ENCODE results near the gene TLCD3B. TPM values are rescaled to one million over a fixed set of nuclear protein-coding genes. Genes with fewer than 3 reads are reported as not detected.
"Not testable (repeated sequence)": the region's sequence is repeated elsewhere in the genome, so short reads cannot be mapped to it uniquely, and the experiment has no call there.

The TLCD3B gene
- total and polyA plus RNA-seq, 3 donors from 2014 or later = 51.8 to 194 (median 82.7) TPM

GRCh38 chr16:30049871-30050270 lies 18.8 kb upstream of the TLCD3B start:
- WGBS, 2 donors = 91 to 98% methylated on average over 8 of the region's 8 CpGs
- Histone ChIP-seq H3K4me1 (peaks cover 7% of the 10 kb centered on the region), H3K9me3 (no peaks in the 10 kb centered on the region), H3K27ac (no peak overlapping the region), H3K36me3 (ENCODE audit: low read depth, missing control alignments) (no peaks in the 10 kb centered on the region), H3K27me3 (no peaks in the 10 kb centered on the region), H3K4me3 (no peak overlapping the region)
- TF ChIP-seq, protein P1, sequence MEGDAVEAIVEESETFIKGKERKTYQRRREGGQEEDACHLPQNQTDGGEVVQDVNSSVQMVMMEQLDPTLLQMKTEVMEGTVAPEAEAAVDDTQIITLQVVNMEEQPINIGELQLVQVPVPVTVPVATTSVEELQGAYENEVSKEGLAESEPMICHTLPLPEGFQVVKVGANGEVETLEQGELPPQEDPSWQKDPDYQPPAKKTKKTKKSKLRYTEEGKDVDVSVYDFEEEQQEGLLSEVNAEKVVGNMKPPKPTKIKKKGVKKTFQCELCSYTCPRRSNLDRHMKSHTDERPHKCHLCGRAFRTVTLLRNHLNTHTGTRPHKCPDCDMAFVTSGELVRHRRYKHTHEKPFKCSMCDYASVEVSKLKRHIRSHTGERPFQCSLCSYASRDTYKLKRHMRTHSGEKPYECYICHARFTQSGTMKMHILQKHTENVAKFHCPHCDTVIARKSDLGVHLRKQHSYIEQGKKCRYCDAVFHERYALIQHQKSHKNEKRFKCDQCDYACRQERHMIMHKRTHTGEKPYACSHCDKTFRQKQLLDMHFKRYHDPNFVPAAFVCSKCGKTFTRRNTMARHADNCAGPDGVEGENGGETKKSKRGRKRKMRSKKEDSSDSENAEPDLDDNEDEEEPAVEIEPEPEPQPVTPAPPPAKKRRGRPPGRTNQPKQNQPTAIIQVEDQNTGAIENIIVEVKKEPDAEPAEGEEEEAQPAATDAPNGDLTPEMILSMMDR (IDR thresholded peaks at IDR 0.05) = no peak
- TF ChIP-seq POLR2A (IDR thresholded peaks at IDR 0.05) = no peak
- DNase-seq = no peak
- intact Hi-C loops (cut with DNase I; ENCODE audit: low total_unique reads) = no loop called here

GRCh38 chr16:30046588-30046987 lies 15.5 kb upstream of the TLCD3B start:
- DNase-seq = no peak
- Histone ChIP-seq H3K36me3 (ENCODE audit: low read depth, missing control alignments) (no peaks in the 10 kb centered on the region), H3K4me3 (no peak overlapping the region), H3K4me1 (no peaks in the 10 kb centered on the region), H3K27ac (no peak overlapping the region), H3K9me3 (no peaks in the 10 kb centered on the region), H3K27me3 (no peaks in the 10 kb centered on the region)
- WGBS, 2 donors = 91 to 100% methylated on average over 1 of the region's 1 CpG
- intact Hi-C loops (cut with DNase I; ENCODE audit: low total_unique reads) = no loop called here
- TF ChIP-seq POLR2A (IDR thresholded peaks at IDR 0.05) = no peak
- TF ChIP-seq, protein P1 (IDR thresholded peaks at IDR 0.05) = no peak

DNA sequence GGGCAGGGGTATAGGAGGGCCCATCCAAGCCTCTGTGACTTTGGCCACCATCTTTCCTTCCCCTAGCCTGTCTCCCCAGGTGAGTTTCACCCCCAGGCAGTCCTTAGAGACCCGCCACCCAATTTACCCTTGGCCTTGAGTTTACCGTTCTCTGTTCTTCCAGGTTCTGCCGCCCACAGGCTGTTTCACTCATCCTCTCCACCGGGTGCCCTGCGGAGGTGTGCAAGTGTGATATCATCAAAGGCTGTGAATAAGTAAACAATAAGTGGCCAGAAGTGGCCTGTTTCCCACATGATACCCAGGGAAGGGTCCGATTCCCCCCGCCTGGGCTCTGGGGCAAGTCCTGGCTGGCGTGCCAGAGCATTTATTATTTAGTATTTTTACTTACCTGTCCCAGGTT lies 15.1 kb upstream of the TLCD3B start:
- TF ChIP-seq POLR2A (IDR thresholded peaks at IDR 0.05) = no peak
- TF ChIP-seq, protein P1 (IDR thresholded peaks at IDR 0.05) = no peak
- Histone ChIP-seq H3K9me3 (no peaks in the 10 kb centered on the region), H3K4me3 (no peak overlapping the region), H3K4me1 (no peaks in the 10 kb centered on the region), H3K36me3 (ENCODE audit: low read depth, missing control alignments) (no peaks in the 10 kb centered on the region), H3K27me3 (no peaks in the 10 kb centered on the region), H3K27ac (no peak overlapping the region)
- WGBS, 2 donors = 69 to 73% methylated on average over 8 of the region's 8 CpGs
- intact Hi-C loops (cut with DNase I; ENCODE audit: low total_unique reads) = no loop called here
- DNase-seq = no peak

DNA sequence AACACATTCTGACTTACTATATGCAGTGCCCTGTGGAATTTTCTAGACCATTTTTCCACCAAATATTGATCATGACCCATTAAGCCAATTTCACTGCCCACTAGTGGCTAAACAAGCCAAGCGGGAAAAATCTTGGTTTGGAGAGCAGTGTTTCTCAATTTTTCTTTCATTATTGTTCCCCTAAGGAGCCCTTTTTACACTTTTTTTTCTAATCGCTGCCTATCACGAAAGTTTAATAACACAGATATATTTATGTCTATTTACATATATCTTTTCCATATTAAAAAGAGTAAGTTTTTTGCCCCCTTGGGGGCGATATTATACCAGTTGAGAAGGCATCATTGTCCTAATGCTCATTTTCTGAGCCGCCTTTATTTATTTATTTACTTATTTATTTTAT lies 10.8 kb upstream of the TLCD3B start:
- H3K4me3 ChIP-seq = no peak overlapping the region
- no peaks in the 10 kb centered on the region for H3K4me1 ChIP-seq
- H3K27ac ChIP-seq = no peak overlapping the region
- TF ChIP-seq POLR2A (IDR thresholded peaks at IDR 0.05) = no peak
- TF ChIP-seq, protein P1 (IDR thresholded peaks at IDR 0.05) = peak; percentile 16 to 52 (median 22)
- H3K9me3 ChIP-seq = no peaks in the 10 kb centered on the region
- DNase-seq = no peak
- 36 to 47% methylated on average over 5 of the region's 5 CpGs for WGBS, 2 donors
- H3K27me3 ChIP-seq = no peaks in the 10 kb centered on the region
- intact Hi-C loops (cut with DNase I; ENCODE audit: low total_unique reads) = no loop called here
- H3K36me3 ChIP-seq (ENCODE audit: low read depth, missing control alignments) = no peaks in the 10 kb centered on the region

DNA sequence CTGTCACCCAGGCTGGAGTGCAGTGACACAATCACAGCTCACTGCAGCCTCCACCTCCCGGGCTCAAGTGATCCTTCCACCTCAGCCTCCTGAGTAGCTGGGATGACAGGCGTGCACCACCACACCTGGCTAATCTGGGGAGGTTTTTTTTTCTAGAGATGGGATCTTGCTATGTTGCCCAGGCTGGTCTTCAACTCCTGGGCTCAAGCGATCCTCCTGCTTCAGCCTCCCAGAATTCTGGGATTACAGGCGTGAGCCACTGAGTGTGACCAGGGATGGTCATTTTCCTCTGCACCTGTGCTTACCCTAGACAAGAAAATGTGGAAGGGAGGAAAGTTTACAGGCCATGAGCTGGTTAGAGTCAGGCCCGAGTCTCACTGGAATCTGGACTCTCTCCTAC lies 9.6 kb upstream of the TLCD3B start:
- H3K9me3 ChIP-seq; intact Hi-C loops (cut with DNase I; ENCODE audit: low total_unique reads); H3K36me3 ChIP-seq (ENCODE audit: low read depth, missing control alignments); H3K4me1 ChIP-seq; H3K4me3 ChIP-seq; DNase-seq; H3K27ac ChIP-seq; H3K27me3 ChIP-seq: not testable (repeated sequence)
- WGBS, 2 donors = 86% methylated on average over 5 of the region's 5 CpGs
